Measurements from ENCODE around the gene KCTD3.
A peak's percentile ranks its signal among the peaks of the same experiment; 100 is the strongest.

KCTD3 gene

DNA sequence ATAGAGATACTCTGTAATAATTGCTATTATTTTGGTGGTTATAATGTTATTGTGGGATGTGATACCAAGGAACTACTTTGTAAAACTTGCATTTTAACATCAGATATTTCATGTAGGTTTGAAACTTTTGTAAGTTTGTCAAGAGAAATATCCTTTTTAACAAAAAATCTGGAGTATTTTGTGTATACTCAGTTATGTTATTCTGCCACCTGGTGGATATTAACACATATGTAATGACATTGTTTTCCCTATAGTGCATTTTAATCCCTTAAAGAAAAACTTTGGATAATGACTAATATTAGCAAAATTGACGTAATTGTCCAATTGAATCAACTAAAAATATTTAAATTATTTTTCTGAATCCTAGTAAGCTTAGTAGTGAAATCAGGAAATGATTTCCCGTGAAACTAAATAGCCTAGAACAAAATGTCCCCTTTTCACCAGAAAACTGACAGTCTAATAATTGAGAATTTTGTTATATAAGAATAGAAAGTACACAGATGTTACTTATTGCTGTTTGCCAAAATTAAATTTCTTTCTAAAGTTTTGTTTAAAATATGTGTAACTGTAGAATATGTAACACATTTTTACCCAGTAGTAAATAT is 39.6 kb downstream of the KCTD3 start:
- DNase-seq, result peak; percentile 28

DNA sequence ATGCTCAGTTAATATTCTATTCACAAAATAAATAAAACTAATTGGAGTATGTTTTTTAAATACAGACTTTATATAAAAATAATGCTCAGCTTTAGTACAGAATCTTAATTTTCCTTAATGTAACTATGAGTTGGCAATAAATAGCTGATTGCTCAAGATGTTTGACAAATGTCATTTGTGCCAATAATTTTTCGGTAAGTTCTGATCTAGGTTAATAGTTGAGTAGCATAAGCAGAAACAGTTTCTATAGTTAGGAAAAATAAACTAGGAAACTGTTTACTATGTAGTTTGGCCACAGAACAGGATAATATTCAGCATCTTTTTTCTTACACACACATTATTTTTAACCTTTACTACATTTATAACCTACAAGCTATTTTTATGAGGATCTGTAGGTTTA is 40.3 kb downstream of the KCTD3 start:
- DNase-seq, result no peak

DNA sequence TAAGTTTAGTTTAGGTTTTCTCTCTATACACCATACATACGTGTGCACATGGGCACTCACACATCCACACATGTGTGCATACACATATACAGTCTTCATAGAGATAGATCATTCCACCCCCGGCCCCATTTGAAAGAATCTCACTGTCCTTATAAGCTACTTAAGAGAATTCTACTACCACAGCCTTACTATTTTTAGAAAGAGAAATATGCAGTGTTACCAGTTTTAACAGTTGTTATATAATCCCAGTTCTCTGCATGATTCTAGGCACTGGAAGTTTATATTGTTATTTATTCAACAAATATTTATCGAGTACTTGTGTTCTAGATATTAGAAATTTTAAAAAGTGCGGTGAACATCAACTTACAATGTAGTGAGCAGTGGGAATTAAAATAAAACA is 41.5 kb downstream of the KCTD3 start:
- no peak for DNase-seq

DNA sequence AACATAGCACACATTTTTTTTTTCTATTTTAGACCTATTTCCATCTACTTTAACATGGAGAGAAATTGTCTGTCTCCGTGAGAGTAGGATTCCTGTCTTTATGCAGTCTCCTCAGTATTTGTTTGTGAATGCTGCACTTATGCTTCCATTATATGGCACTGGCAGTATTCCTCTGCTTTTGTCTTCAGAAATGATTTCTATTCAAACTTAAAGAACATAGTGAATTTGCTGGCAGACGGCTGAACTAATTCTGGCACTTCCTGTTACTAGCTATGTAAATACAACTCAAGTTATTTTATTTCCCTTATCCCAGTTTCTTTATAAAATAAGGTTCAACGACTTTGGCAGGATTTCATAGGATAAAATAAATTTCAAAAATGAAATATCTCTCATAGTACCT is 45.3 kb downstream of the KCTD3 start:
- no peak for DNase-seq

DNA sequence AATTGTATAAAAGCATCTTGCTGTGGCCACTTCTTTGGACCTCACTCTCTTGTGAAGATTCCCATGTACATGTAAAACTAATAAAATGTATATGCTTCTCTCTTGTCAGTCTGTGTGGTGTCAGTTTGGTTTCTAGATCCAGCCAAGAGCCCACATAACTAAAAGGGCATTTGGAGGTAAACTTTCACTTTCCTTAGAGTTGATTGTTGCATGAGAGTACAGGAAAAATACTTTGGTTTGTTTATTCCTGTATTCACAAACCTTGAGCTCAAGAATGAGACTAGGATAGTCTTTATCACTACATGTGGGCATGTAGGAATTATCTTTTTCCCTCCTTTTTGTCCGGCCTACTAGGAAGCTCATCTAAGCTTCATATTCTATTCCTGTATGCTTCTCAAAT is 50.9 kb downstream of the KCTD3 start:
- no peak for DNase-seq

DNA sequence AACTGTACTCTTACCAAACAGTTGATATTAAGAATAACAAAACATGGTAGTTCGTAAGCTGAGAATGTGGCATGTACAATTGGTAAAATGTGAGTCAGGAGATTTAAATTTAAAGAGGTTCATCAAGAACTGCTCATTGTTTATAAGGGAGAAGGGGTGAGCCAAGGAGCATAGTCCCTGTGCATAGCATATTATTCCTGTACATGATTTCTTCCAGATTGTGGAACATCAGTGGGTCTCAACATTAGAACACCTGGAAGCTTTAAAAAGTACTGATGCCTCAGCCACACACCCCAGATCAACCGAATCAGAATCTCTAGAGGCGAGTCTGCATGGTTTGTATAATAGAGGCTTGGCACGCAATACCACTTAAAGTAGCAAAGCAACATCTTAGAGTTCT is 56.1 kb downstream of the KCTD3 start:
- no peak for DNase-seq

DNA sequence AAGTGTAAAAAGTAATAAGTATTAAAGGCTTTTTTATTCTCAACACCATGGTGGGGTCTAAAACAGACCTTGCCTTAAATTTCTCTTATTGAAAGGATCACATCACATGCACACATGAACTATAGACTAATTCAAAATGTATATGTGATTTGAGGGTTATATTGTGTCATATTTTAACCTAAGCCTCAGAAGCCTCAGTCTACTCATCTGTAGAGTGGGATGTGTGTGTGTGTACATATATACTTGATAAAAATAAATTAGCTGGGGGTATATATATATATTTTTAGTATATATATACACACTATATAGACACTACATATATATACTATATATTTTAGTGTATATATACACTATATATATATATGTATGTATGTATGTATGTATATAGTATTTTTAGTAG is 58.8 kb downstream of the KCTD3 start:
- no peak for DNase-seq

DNA sequence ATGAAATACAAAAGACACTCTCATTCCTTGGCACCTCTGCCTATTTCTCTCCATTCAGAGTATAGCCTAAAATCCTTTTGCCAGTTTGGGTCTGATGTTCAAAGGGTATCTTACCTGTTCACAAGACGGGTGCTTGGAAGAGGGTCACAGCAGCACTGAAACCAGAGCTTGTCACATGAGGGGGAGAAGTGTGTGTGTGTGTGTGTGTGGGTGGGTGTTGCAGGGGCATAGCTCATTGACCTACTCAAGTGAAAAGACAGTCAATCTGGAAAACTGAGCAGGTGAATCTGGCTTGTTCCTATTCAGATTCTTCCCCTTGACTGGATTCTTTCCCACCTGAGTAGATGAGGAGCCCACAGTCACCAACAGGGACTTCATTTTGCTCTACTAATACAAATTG is 63.9 kb downstream of the KCTD3 start:
- DNase-seq, result no peak

DNA sequence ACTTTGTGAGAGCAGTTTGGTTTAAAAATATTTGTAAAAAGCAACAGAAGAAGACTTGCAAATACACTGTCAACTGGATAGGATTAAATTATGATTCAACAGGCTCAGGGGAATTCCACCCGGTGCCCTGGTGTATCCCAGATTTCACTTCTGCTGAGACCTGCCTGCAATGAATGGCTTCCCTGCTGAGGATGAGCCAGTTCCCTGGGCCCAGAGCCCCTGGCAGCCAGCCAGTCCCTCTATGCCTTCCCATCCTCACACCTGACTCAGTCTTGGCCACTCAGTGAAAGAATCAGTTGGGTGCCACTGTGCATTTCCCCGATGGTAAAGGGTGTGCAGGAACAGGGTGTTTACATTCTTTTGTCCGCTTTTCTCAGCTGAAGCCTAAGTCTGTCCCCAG is 64.4 kb downstream of the KCTD3 start:
- DNase-seq, result peak; percentile 68

DNA sequence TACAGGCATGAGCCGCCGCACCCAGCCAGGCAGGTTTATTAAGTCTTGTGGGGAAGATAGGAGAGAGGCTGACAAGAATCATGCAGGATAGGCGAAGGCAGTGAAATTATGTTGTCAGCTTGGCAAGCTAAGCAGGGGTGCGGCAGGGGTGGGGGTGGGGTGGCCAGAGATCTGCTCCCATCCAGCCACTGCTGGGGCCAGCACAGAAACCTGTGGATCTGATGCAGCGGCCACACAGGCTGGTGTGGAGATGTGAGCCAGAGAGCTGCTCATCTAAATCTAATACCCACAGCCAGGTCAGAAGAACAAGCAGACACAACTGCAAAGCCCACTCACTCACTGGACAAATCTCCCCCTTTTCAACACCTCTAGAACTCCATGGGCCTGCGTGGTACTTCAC is 68.7 kb downstream of the KCTD3 start:
- DNase-seq, result no peak

DNA sequence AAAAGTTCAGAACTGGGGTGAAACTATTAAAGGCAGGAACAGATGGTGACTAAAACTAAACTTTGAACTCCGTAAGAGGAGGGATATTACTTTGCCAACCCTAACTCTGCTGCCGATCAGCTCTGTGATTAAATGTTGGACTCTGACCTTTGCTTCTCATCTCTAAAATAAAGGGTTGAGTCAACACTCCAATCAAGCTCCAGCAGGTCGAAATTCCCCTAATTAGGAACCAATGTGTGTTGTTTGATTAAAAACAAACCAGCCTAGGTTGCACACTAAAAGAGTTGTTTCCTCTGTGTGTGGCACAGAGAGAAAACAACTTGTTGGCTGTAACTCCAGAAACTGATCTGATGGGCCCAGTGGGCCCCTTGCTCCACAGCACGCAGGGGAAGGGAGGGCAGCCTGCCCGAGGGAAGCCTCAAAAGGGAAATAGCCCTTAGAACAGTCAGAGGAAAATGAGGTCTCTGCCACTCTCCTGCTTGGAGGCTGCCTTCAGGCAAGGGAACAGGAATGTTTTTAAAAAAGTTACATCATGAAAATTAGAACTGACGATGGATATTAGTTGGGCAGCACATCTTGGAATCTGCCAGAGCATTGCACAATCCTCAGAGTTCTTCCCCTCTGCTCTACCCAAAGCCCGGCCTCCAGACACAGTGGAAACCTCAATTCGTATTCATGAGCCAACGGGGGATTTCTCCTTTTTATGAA is 69.3 kb downstream of the KCTD3 start:
- no peak for DNase-seq

DNA sequence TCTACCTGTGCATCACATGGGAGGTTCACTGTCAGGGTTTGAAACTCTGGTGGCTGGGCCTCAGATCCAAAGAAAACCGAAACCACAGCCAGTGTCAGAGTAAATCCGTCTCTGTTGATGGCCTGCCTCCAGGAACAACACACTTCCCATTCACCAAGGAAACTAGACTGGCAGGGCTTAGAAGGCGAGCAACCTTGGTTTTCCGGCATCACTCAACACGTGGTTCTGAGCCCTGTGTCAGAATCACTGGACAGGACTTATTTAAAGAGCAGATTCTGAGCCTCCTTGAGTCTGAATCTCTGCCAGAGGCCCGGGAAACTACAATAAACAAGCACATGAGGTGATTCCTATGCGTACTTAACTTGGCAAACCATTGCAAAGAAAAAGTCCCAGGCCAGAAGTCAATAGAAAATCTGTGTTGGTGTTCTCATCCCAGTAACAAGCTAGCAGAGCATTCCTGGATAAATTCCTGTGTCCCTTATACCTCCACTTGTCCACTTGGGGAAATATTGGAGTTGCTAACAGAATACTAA is 70.0 kb downstream of the KCTD3 start:
- DNase-seq, result no peak

DNA sequence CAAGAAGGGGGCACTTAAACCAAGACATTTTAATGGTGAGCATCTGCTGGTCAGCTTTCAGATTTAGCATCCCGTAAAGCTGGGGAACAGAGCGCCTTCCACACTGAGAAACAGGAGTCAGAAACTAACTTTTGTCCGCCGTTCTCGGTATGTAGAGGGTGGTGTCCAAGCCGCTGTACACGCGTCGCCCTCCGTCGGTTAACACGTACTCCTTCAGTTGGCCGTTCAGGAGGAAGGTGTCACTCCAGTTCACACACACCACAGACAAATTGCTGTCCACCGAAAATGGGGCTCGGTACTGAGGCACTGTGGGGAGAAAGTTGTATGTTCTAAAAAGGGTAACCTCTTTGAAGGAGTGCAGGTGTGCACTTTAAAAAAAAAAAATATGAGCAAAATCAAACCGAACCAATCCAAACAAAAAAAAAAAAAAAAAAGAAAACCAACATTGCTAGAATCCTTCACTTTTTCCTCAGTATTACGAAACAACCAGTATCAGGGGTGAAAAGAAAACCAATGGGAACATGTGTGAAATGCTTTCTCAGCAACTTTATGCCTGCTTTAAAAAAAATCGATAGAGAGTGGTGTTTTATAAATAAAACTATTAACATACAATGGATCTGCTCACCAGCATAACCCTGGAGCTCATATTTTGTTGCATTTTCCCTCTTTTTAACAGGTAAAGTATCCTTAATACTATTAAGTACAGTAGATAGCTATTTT is 73.5 kb downstream of the KCTD3 start:
- no peak for DNase-seq

DNA sequence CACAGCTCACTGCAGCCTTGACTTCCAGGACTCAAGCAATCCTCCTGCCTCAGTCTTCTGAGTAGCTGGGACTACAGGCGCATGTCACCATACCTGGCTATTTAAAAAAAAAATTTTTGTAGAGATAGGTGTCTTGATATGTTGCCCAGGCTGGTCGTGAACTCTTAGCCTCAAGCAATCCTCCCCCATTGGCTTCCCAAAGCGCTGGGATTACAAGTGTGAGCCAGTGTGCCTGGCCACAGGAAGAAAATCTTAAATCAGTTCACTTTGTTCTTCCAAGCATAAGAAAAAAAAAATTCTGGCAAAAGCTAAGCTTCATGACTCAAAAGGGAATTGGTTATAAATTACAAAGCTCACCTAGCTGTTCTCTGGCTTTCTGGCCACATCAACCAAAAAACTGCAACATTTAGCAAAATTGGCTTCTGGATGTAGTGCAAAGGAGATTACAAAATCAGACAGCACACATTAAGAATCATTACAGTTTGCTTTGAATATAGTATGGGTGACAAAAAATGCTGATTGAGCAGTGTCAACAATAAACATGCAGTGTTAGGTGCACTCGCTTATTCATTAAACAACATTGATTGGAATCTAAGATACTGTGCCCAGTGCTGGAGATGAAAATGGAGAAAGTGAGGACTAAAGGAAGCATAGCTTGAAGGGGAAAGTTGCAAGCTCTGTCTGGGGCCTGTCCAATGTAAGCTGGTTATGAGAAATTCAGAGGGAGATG is 76.7 kb downstream of the KCTD3 start:
- DNase-seq, result no peak

DNA sequence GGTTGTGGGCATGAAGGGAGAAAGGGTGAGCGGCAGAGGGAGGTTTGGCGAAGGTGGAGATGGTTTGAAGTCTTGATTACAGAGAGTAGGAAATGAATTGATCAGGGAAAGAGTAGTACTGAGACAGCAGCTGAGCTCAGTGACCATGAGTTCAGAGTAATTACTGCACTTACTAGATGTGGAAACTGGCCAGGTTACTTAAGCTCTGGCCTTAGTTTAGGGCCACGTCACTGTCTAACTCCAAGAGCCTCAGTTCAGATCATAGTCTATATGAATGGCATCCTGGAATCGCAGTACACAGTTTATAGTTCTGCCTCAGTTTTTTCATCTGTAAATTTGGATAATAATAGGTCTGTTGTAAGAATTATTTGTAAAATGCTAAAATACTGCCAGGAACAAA is 78.1 kb downstream of the KCTD3 start:
- DNase-seq, result no peak

DNA sequence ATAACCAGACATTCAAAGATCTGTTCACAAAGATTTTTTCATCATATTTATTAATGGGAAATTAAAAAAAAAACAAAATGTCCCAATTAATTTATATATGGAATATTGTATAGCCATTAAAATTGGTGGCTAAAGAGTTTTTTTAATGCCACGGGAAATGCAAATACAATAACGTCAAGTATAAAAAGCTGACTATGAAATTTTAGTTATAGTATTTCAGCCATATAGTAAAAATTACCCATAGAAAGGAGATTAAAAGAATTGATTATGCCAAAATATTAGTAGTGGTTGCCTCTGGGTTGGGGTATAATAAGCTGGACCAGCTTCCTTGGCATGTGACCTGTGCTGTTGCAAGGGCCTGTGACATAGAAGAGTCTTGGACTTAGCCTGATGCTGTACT is 78.8 kb downstream of the KCTD3 start:
- DNase-seq, result no peak

DNA sequence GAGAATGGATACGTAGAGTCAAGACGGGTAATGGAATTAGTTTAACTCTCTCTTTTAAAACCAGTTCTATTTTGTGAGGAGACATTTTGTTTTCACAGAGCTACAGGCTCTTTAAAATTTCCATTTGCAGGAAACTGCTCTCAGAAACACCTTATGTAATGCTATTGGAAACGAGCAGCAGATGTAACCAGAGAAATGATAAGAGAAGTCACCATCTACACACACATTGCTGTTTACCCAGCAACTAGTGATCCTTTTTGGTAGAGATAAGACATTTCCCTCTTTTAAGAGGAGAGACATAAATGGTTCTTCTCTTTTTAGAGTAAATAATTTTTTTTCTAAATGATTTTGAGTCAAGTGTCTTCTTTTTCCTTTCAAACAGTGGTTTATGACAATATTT is 80.6 kb downstream of the KCTD3 start:
- no peak for DNase-seq

DNA sequence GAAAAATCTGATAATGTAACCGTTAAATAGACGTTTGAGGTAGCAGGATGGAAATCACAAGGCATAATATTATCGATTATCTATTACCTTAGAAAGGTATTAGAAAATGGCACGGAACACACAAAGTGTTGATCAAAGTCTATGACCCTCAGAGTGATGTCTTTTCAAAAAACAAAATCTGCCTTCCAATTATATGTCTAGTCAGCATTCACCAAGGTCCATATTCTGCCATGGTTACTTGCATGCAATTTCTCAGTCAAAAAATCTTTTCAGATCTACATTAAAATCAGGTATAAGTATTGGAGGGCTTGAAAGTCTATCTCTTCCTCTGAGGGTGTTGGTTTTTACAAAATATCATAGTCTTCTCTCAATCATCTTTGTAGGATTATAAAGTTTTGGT is 81.9 kb downstream of the KCTD3 start:
- no peak for DNase-seq

DNA sequence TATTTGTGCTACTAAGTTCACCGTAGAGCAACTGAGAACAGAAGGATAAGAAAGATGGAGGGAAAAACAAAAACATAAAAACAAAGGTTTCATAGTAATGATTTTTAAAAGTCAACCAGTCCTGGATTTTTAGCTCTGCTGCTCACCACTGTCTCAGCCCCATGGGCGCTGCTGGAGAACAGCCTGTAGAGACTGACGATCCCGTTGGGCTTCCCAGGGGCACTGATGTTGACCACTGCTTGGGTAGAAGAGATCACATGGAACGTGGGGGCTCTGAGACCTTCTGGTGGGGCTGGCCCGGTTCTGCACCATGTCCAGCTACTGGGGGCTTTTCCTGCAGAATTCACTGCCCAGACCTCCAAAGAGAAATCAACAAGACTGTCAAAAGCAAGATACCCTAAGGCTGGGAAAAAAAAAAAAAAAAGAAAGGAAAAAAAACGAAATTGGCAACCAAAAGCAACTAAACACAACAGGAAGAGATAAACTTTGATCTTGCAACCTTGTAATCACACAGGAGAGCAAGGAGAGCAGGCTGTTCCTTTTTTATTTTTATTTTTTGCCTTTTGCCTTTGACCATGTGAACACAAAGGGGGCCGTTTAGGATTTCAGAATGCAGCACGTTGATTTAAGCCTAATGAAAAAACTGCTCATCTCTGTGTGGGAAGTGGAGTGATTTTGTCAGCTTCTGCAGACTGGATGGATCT is 83.5 kb downstream of the KCTD3 start:
- peak; percentile 12 for DNase-seq

DNA sequence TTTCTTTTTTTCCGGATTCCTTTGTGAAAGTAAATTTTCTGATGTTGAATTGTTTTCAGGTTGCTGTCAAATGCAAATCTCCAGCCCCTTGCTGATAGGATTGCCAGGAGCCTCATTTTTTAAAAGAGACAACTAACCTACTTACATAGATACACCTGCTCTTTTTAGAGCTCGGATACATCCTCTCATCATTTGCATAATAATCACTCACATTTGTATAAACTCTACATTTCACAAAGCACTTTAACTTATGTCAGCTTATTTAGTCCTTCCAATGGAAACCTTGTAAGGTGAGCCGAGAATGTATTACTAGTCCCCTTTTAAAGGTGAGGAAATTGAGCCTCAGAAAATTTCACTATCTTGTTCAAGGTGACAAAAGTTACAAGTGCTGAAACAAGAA is 84.8 kb downstream of the KCTD3 start:
- DNase-seq, result no peak

DNA sequence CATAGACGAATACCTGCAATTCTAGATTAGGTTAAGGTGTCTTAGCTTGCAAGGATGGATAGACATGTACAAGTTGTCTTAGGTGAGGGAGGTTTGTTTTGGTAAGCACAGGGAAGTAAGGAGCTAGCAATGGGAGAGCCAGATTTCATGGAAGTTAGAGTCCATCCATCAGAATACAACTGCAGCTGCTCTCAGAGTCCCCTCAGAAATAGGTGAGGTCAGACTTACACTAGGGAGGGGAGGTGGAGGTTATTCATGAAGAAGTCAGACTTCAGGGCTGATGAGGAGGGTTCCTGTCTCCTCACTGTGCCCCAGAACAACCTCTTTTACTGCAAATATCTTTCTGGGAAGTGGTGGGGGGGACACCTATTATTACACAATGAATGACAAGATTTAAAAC is 85.3 kb downstream of the KCTD3 start:
- no peak for DNase-seq

DNA sequence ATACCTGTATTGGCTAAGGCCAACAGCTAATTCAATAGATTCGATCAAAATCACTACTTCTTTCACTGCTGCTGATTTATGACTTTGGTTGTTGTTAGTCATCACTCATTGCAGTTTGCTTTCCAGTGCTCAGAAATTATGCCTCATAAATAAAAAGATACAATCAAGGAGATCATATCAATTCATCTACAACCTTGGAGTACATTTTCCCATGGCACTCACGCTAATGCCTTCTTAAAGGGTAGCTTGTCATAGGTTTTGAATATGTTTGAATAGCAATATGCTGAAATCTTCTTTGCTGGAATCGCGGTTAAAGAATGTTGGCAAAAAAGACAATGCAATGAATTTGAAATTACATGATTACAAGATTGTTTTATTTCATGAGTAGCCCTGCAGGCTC is 89.9 kb downstream of the KCTD3 start:
- DNase-seq, result no peak

DNA sequence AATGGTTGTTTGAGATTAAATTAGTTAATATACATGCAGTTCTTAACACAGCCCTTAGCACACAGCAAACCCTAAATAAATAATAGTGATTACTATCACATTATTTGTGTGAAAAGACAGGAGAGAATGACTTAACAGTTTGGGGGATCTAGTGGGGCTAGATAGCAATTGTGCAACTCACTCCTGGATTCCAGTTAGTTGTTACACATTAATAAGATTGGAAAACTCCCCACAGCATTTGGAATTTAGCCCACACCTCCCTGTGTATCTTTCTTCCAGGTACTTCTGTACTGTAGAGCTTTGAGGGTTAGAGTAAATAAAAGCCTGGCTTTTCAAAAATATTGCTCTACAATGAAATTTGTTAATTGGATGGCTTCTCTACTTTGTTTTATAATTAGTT is 93.2 kb downstream of the KCTD3 start:
- no peak for DNase-seq
